GM18873 (cell line): ENCODE measurements around the gene RNF141.
A peak's percentile ranks its signal among the peaks of the same experiment; 100 is the strongest.

Experiments
- ATAC-seq: cut with Tn5 transposase; IDR thresholded peaks from one replicate; pipeline ENCODE4 v1.9.1; 2021; ENCODE audit warnings: mild to moderate bottlenecking, moderate library complexity, moderate number of reproducible peaks; ENCODE audit not compliant: unreplicated experiment, low FRiP score

RNF141 gene

DNA sequence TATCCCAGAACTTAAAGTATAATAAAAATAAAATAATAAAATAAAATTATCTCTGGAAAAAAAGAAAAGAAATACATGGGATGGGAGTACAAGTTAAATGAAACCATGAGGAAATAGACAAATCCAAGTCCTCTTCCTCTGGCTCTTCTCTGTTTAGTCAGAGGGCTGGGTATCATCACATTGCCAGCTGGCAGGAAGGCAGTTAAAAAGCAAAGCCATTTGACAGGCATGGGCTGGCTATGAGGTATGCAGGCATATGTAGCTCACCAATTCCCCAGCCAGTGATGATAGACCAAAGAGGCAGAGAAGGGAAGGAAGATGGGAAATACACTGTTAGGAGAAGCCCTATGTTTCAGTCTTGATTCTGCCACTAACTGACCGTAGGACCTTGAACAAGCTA, 21.0 kb upstream of the RNF141 start:
- no peak for ATAC-seq

DNA sequence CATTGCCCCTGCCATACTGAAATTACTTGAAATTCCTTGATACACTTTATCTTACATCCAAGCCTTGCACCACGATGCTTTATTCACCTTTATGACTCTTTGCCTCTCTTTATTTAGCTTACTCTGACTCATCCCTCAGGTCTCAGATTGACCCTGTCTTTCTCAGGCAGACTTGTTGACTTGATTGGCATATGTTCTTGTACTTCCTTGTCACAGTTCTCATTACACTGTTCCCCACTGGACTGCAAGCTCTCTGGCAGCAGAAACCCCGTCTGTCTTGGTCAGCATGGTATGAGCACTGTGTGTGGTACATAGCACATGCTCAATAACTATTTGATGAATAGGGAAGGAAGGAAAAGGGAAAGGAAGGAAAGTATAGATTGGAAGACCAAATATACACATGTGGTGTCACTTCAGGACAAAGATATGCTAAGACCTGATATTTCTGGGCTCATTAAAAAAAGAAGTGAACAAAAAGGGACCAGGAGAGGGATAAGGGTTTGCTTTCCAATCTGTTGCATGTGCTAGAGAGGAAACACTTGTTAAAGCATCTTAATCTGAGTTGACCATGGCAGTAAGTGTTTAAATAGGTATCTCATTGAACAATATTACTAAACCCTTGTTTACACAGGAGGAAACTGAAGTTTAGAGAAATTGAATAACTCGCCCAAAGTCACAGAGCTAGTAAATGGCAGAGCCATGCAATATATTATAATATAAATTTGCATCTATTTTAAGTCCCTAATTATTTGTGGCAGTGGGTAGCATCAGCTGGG, 20.2 kb upstream of the RNF141 start:
- no peak for ATAC-seq

DNA sequence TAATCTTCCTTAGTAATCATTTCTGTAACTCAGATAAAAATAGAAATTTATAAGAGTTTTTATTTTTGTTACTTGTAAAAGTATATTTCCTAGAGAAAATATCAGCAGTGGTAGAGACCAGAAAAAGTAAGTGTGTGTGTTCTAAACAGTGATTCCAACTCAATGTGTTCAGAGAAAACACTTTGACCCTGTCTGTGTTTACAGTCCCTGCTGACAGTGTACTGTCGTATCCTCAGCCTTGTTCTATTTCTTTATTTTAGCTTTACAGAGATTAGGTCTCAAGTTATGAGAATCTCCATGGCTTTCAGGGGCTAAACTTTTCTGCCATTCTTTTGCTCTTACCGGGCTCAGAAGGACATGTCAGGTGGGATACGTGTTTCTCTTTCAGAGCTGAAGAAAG, 17.3 kb upstream of the RNF141 start:
- ATAC-seq = no peak

DNA sequence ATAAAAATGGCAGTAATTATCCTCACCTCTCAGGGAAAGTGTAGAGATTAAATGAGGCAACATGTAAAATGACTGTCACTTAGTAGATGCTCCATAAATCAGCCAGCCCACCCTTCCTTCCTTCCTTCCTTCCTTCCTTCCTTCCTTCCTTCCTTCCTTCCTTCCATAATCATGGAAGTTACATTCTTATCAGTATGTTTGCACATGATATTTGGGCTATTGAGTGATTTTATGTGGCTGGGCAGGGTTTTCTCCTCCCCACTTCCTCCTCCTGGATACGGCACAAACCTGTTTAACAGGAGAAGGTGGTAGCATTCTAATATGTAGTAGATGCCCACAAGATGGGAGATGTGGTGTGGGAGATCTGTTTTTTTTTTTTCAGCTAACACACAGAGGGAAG, 15.6 kb upstream of the RNF141 start:
- ATAC-seq = no peak

DNA sequence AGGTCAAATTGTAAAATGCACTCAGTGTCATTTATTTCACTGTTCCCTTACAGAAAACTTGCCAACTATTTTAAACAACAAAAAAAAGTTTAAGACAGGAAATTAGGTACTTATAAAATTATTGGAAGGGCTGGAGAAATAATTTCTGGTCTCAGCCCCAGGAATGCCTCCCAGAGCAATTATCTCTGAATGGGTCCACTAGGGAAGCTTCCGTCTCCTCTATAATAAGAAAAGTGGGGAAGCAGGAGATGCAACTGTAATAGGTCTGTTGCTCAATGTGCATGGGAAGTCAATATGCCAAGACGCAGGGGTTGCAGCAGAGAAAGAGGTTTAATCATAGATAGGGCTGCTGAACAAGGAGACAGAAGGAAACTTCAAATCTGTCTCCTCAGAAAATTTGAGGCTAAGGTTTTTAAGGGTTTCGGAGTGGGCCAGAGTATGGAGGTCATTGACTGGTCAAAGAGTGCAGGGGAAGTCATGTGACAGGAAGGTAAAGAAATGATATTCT, 10.9 kb upstream of the RNF141 start:
- no peak for ATAC-seq

DNA sequence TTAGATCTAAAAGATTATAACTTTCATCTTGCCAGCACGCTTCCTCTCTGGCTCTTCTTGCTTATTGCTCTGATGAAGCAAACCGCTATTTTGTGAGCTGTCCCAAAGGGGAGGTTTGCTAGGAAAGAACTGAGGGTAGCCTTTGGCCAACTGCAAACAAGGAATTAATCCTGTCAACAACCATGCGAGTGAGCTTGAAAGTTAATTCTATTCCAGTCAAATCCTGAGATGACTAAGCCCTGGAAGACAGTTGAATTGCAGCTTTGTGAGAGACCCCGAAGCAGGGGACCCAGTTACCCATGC, 10.3 kb upstream of the RNF141 start:
- no peak for ATAC-seq

DNA sequence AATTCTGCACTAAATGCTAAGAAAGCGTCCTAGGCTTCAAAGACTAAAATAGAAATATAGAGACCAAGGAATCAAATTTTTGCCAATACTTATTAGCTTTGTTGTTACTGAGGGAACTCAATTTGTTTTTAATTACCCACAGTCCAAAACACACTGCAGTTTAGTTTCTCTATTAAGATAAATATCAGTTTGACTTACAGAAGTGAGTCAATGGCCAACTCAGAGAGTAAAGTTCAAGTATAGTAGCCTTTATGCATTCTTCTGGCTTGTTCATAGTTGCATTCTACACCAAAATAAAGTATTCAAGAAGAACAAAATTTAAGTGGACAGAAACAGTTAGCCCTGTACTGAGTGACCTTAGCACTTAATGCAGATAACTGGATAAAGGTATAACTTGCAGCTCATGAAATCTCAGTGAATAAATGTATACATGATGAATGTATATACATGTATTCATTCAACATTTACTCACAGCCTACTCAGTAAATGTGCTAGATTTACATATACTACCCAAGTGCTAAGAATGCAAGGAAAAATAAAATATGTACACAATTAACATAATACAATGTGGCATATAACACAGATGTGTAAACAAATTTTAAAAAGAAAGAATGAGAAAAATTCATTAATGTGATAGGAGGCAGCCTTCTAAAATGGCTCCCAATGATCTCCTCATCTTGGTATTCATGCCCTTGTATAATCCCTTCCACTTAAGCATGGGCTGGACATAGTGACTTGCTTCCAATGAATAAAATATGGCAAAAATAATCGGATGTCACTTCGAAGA, 9.7 kb upstream of the RNF141 start:
- ATAC-seq = no peak

DNA sequence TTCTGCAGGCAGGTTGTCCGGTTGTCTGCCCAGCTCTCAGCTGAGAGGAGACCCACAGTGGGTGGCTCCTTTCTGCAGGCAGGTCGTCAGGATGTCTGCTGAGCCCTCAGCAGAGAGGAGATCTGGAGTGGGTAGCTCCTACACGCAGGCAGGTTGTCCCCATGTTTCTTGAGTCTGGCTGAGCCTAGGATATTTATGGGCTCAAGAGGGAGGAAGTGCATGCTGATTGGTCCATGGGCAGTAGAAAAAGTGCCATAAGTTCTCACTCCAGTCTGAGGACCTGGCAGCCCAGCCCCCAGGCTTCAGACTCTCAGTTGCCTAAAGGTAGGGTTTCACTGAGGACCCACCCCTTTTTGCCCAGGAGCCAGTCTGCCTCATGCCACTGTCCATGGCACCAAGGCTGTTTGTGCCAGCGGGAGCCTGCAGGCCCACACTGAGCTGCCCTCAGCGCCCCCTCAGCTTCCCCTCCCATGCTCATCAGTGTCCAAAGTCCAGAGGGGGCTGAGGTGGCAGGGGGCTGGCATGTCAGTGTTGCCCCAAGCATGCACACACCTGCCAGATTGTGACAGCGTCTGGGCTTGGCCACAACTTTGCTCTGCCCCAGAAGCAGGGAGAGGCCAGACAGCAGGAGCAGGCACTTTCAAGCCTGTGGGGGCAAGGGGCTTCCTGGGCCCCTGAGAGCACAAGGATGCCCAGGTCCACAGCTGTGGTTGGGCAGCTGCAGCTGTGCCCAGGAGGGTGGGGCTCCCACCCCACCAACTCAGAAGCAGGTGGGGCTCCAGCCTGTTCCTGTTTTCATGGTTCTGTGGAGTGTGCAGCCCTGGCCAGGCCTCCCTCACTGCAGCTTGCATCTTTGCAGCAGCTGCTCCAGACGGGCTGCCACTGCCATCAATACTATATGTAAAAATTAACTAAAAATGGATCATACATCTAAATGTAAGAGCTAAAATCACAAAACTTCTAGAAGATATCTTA, 3.8 kb upstream of the RNF141 start:
- no peak for ATAC-seq

DNA sequence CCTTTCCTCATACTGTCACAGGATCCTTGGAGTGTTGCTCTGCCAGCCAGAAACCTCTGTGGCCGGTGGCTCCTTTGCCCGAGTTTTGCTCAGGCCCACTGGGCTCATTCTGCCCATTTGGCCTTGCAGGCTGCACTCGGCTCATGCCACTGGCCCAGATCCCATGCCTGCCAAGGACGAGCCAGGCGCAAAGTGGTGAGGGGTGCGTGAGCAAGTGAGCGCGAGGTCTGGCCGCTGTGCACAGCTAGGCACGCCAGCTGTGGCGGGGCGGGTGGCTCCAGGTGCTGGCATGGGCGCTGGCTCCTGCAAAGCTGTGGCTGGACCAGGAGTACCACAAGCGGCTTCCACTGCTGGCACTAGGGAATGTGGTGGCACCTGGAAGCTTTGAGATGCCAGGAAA, 2.8 kb upstream of the RNF141 start:
- ATAC-seq = no peak

DNA sequence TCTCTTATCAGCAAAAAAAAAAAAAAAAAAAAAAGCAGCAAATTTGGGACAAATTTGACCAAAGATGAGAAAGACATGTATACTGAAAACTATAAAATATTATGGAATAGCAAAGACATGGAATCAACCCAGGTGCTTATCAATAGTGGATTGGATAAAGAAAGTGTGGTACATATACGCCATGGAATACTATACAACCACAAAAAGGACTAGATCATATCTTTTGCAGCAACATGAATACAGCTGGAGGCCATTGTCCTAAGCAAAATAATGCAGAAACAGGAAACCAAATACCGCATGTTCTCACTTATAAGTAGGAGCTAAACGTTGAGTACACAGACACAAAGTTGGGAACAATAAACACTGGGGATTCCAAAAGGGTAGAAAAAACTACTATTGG, 1.8 kb upstream of the RNF141 start:
- ATAC-seq = no peak

DNA sequence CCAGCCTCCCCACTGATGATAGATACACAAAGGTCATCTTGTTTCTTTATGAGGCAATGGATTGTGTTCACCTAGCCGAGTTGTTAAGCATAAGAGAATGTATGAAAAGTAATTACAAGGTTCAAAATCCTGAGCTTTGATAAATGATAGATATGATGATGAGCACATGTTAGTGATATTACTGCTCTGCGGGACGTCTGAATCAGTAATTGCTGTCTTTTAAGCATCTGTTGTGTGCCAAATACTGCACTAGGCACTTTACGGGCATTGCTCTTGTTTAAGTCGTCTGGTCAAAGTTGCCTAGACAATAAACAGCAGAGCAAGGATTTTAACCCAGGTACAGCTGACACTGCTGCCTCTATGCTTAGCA, 559 bp upstream of the RNF141 start:
- ATAC-seq = no peak

DNA sequence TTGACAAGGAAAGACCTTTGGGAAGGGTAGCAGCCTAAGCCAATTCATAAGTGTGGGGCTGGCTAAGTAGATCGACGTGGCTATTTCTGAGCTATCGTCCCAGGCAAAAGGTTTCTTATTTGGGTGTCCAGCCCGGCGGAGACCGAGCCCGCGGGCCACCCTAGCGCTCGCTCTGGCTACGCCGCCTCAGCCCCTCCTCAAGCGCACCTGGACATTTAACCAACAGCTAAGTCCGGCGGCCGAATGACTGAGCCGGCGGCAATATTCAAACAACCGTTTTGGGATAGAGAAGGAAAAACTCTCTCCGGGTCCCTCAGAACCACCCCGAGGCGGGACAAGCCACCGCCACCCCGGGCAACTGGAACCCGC, 457 bp downstream of the RNF141 start:
- peak; percentile 8 for ATAC-seq

DNA sequence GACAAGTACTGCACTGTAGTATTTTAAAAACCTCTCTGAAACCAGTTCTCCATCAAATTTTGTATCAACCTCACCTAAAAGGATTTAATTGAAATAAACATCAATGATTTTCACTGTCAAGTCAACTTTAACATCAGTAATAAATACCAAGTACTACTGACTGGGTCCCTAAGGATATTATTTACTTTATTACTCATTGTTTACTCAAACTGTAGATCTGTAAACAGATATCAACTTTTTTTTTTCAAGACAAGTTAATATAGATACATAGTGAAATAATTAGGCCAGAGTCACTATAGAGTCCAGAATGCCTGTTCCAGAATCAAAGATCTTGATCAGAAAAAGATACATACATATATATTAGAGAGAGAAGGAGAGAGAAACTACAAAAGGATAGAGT, 1.6 kb downstream of the RNF141 start:
- no peak for ATAC-seq

DNA sequence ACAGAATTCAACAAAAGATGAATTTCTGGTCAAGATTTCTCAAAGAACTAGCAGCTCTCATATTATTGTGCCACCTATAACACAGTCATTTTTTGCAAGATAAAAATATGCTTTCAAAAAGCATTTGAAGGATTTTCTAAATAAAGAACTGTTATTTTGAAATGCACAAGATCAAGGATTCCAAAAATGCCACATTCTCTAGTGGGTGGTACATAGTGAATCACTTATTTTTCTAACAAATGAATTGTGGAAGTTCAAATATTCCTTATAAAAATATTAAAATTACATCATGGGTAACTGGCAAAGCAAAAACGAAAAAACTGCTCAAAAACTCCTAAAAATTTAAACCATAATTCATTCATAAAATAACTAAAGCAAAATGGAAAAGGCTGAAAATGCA, 2.1 kb downstream of the RNF141 start:
- no peak for ATAC-seq

DNA sequence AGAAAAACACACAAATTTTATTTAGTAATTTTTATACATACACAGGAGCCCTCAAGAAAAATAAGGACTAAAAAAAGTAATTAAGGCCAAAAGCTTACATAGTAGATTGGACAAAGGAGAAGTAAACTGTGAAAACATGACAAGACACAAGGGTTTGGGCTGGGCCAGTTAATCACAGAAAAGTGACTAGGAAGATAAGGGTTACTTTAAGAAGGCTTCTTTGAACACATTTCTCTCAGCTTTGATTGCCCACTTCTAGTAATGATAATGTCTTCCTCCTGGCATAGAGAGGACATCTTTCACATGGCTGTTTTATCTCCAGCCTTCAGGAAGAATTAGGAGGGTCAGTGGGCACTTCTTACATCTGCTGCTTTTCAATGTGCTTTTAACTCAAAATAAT, 3.4 kb downstream of the RNF141 start:
- no peak for ATAC-seq

DNA sequence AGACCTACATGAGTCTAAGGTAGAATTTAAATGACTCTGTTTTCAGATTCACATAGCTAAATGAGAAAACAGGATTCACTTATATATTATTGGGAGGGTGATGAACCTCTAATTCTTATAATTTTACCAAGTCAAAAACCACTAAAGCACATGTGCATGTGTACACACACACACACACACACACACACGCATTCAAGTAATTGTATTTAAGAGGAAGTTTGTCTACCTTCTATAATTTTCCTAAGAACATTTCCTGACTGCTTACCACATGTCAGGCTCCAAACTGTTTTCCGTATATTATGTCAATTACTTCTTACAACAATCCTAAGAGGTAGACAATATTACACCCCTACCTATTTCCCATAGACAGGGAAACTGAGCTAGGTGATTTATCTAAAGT, 6.7 kb downstream of the RNF141 start:
- no peak for ATAC-seq

DNA sequence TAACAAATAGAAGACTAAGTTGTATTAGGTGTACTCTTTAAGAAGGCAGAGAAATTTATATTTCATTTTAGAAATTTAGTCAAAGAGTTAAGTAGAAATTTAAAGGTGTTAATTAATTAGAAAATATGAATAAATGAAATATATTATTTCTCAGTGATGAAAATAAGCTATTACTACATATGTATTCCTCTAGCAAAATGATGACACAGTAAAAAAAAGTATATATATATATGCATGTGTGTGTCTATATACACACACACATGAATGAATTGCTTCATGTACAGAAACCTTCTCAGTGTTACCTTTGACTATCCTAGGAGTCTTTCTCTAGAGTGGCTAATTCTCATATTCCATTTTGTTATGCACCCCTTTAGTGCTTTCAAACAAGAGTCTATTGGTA, 7.7 kb downstream of the RNF141 start:
- no peak for ATAC-seq

DNA sequence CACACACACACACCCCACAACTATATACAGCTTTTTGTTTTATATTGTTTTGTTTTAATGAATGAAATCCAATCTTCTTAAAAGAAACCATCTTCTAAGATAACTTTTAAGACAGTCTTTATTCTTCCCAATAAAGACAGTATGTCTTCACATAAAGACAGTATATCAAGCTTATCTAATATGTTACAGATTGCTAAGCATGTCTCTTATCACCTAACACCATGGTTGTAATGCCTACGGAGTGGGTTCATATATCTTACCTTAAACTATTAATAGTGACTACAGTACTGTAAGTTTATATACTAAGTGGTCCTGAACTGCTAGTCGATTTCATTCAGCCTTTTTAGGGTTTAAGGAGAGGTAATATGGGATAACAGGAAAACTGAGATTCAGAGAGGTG, 8.5 kb downstream of the RNF141 start:
- ATAC-seq = no peak

DNA sequence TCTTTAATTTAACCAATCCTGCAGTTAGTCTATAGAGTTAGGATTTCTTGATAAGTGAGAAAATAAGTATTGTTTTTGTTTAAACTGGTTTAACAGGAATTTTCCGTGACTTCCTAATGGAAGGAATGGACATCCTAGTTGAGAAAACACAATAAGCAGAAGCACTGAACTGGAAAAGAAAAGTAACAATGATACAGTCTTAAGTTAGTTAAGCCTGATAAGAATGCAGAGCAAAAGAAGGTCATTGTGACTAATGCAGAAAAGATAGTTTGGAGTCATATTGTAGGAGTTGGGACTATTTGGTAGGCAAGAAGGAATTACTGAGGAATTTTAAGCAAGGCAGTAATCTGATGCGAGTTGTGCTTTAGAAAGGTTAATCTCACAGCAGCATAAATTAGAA, 11.7 kb downstream of the RNF141 start:
- ATAC-seq = no peak

DNA sequence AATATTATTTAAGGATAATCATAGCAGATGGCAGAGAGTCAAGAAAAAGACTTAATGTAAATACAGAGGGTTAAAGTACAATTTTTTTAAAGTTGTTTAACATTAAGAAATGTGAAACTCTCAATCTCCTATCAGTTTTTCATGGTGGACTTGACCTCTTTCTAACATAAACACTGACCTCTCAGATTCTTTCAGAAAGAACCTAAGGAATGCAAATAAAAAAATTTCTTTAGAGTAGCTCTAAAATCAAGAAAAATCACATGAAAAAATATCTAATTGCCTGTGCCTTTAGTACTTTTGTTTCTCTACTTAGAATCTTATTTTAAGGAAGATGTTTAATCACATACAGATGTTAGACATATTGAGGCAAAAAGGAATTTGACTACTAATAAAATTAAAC, 12.9 kb downstream of the RNF141 start:
- ATAC-seq = no peak
